Subcutaneous adipose tissue (tissue), 4 donors: ENCODE data around the gene L2HGDH. TPM values are rescaled to one million over a fixed set of nuclear protein-coding genes. Genes with fewer than 3 reads are reported as not detected.

ENCODE experiments used
- total RNA-seq, 4 donors: library from RNA; depleted of rRNA; stranded (reverse); fragments of >200 nt; gene quantifications; one replicate each; pipeline ENCODE4 v1.1.0, GENCODE V29; 2016
- TF ChIP-seq, protein P1 (sequence below): fragments of 450-650 bp; IDR thresholded peaks from one replicate; pipeline ENCODE4 v1.5.1; 2016; ENCODE audit warnings: low read depth, mild to moderate bottlenecking, control low read depth, antibody characterized with exemption, moderate library complexity

The L2HGDH gene
- total RNA-seq, 4 donors from 2014 or later = 3.1 to 6.7 (median 4.6) TPM

DNA sequence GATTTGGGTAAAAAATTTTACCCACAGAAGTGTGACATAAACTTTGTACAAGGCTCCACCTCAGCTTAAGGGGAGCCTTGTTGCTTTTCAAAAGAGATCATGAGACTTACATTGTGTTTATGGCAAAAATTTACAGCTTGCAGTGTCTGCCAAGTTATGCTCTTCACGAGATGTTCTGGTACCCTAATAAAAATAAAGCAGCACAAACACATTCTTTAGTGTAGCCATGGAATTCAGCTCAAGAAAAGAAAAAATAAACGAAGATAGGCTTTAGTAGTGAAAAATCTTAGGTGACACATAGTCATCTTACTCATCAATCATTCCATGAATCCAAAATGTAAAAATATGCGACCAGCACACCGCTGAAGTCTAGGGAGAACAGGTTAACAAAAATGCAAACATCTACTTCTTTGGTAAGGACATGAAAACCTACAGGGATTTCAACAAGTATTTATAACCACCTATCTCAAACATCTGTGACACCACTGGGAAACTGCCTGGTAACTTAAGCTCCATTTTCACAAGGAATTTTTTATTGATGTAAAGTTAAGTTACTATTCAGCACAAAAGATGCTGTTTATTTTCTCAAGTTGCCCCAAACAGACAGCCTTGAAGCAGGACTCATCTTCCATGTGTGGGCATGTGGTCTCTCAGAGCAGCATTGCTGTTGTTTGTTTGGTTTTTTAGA is 33.0 kb upstream of the L2HGDH start:
- TF ChIP-seq, protein P1, sequence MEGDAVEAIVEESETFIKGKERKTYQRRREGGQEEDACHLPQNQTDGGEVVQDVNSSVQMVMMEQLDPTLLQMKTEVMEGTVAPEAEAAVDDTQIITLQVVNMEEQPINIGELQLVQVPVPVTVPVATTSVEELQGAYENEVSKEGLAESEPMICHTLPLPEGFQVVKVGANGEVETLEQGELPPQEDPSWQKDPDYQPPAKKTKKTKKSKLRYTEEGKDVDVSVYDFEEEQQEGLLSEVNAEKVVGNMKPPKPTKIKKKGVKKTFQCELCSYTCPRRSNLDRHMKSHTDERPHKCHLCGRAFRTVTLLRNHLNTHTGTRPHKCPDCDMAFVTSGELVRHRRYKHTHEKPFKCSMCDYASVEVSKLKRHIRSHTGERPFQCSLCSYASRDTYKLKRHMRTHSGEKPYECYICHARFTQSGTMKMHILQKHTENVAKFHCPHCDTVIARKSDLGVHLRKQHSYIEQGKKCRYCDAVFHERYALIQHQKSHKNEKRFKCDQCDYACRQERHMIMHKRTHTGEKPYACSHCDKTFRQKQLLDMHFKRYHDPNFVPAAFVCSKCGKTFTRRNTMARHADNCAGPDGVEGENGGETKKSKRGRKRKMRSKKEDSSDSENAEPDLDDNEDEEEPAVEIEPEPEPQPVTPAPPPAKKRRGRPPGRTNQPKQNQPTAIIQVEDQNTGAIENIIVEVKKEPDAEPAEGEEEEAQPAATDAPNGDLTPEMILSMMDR = no peak

DNA sequence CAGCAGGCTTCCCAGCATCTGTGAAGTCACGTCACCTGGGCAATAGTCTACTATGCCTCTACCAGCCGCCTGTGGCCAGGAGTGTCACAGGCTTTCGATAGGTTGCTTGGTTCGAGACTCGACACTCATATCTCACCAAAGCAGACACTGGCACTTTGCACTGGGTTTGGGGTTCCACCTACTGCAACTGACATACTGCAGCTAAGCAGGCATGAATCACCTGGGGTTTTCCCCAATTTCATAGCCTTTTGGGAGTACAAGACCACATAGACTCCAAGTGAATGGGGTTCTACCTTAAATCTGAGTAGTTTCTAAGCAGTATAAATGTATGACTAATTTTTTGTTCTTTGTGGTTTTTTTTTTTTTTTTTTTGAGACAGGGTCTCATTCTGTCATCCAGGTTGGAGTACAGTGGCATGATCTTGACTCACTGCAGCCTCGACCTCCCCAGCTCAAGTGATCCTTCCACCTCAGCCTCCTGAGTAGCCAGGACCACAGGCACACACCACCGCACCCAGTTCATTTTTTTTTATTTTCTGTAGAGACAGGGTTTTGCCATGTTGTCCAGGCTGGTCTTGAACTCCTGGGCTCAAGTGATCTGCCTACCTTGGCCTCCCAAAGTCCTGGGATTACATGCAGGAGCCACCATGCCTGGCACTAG is 32.2 kb upstream of the L2HGDH start:
- TF ChIP-seq, protein P1 = no peak

DNA sequence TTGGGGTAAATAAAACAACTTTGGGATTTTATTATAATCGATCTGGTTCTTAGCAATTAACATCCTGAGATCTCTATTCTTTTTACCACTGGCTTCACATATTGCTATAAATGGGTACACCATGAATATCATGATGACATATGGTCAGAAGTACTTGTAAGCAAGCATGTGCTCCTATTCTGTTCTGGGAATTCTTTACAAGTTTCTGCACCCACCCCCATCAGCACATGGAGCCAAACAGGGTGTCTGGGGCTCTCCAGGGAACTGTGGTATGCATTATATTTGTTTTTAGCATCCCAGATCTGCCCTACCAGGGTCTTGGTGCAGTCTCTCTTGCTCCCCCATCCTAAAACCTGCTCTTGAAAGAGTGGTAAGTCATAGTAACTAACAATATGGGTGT is 31.4 kb upstream of the L2HGDH start:
- TF ChIP-seq, protein P1 = no peak

DNA sequence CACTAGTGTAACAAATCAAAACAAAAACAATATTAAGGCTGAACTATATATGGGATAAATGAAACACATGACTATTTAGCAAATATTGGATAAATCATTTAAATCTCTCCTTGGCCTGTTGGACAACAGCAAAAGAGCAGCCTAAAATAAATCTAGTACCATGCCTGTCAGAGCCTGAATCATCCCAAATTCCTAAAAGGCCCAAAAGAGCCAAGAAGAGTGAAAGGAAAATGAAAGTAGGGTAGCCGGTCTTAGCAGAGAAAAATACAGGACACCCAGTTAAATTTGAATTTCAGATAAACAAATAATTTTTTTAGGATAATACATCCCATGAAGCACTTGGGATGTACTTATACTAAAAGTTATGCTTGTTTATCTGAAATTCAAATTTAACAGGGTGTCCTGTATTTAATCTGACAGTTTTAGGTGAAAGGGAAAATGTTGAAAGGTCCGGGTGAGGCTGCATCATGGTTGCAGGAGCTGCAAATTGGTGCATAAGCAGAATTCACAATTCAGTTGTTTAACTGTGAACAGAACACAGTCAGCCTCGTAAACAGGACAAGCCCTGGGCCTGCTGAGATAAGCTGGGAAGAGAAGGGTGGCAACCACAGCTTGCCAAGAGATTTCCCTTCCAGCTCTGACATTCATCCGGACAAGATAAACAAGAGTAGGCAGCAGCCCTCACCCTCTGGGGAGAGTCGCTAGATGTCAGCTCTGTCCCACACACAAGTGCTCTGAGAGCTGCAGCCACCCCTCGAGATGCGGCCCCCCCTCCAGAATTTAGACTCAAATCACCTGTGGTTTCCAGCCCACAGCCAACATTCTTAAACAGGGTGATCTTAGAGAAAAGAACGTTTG is 30.4 kb upstream of the L2HGDH start:
- TF ChIP-seq, protein P1 = no peak

DNA sequence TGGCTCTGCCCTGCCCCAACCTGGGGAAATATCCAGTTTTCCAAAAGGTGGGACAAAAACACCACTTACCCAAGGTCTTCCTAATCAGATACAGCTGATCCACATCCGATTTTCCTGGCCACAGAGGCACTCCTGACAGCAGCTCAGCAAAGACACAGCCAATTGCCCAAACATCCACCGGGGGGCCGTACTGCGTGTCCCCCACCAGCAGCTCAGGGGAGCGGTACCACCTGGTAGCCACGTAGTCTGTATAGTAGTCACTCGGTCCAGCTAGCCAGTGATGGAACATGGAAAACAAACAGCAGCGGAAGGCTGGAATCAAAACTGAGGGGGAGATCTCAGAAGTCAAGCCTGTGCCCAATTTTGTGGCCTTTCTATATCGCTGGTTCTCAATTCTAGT is 28.9 kb upstream of the L2HGDH start:
- TF ChIP-seq, protein P1 = no peak

DNA sequence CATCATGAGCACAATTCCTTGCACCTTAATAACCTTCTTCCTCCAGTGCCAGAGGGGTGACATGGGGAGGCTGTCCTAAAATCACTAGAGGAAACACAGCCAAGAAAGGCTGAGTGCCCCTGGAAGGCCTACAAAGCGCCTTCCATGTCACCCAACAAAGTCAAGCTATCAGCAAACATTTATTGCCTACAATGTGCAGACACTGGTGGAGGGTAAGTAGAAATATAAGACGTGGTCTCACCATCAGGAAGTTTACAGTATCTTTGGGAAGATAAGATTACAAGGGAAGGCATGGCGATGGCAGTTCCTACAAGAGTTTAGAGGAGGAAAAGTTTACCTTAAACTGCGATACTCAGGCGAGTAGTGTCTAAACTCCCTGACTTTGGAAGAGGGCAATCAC is 28.0 kb upstream of the L2HGDH start:
- TF ChIP-seq, protein P1 = no peak

DNA sequence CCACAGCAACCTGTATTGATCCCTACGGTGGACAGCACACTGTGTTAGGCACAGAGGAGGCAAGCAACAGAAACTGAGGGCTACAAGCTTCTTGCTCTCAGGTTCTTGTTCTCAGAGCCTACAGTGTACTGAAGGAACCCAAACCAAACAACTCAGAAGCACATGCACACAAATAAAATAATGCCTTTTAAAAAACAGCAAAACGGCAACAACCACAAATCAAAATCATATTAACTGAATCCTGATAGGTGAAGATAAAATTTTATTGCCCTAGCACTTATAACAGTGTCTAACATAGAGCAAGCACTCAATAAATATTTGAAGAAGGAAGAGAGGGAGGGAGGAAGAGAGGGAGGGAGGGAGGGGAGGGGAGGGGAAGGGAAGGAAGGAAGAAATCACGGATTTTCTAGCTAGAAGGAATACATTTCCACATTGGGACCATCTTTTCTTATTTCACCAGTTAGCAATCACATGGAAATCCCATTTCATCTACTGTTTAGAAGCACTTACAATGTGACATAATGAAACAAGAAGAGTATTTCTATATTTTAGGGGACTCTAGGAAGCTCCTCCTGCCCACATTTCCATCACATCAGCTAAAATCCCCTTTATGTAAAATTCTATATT is 27.3 kb upstream of the L2HGDH start:
- TF ChIP-seq, protein P1 = no peak
